Skeletal muscle satellite cell (primary cell): ENCODE measurements around the gene IRF4. TPM values are rescaled to one million over a fixed set of nuclear protein-coding genes. Genes with fewer than 3 reads are reported as not detected.

Source experiments
- H3K27me3 ChIP-seq: 2 replicates; pipeline ENCODE4 v1.7.0; 2013; ENCODE audit warnings: low read length; ENCODE audit not compliant: control insufficient read depth, insufficient read depth
- H3K36me3 ChIP-seq: 2 replicates; pipeline ENCODE4 v1.7.0; 2013; ENCODE audit warnings: mild to moderate bottlenecking, control low read depth, low read length; ENCODE audit not compliant: insufficient read depth
- H3K4me1 ChIP-seq: 2 replicates; pipeline ENCODE4 v1.7.0; 2013; ENCODE audit warnings: low read length; ENCODE audit not compliant: control insufficient read depth, insufficient read depth
- H3K4me2 ChIP-seq: 2 replicates; pipeline ENCODE4 v1.7.0; 2013; ENCODE audit warnings: mild to moderate bottlenecking, low read length
- H3K4me3 ChIP-seq: 2 replicates; pipeline ENCODE4 v1.7.0; 2013; ENCODE audit warnings: low read length
- H3K9ac ChIP-seq: 2 replicates; pipeline ENCODE4 v1.7.0; 2013; ENCODE audit warnings: mild to moderate bottlenecking, low read depth, low read length, moderate library complexity
- H3K9me3 ChIP-seq: replicated peaks from 2 replicates; pipeline ENCODE4 v1.7.0; 2013; ENCODE audit warnings: mild to moderate bottlenecking, control low read depth, low read length
- total RNA-seq: library from RNA; depleted of rRNA; stranded (reverse); fragments of >200 nt; gene quantifications from 2 replicates; pipeline ENCODE4 v1.2.3, GENCODE V29; 2012; rRNA removed

IRF4 gene
- total RNA-seq: 0.22 and 4.8 TPM in 2 replicates

DNA sequence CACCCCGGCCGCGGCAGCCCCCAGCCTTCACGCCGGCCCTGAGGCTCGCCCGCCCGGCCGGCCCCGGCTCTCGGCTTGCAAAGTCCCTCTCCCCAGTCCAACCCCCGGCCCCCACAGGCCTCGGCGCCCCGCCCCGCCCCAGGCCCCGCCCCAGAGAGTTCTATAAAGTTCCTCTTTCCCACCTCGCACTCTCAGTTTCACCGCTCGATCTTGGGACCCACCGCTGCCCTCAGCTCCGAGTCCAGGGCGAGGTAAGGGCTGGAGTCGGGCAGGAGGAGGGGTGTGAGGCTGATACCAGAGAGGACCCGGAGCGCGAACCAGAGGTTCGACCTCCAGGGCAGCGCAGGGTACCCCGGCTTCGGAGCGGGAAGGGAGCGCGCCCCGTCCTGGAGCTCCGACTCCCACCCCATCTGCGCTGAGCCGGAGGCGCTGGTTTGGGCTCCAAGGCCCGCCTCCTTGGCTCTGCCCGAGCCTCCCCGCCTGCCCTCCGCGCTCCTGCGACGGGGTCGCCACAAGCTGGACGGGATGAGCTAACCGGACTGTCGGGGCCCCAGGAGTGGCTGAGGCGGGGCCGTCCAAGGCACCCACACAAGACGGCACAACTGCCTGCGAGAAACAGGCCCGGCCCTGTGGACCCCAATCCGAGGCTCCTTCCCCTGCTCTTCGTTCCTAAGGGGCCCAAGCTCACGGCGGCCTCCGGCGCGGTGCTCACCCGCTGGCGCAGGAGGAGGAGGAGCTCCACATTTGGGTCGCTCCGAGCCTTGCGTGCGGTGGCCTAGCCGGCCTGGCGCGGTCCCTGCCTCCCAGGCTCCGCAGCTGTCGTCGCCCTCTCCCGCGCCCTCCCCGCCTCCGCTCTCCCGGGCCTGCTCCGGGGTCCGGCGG, at the start of gene IRF4:
Gene IRF4 (plus strand): TSS at position 194 of the 882 bp plus-strand sequence. CDS start 1,401 bp downstream, outside the sequence.
- Histone ChIP-seq H3K36me3 (no peaks in the 10 kb centered on the region), H3K4me2 (peak within 1 kb of the TSS; percentile 75), H3K27me3 (peaks cover 89% of the 10 kb centered on the region), H3K9me3 (no peaks in the 10 kb centered on the region), H3K9ac (no peak within 1 kb of the TSS), H3K4me1 (peaks cover 22% of the 10 kb centered on the region), H3K4me3 (peak within 1 kb of the TSS; percentile 53)

DNA sequence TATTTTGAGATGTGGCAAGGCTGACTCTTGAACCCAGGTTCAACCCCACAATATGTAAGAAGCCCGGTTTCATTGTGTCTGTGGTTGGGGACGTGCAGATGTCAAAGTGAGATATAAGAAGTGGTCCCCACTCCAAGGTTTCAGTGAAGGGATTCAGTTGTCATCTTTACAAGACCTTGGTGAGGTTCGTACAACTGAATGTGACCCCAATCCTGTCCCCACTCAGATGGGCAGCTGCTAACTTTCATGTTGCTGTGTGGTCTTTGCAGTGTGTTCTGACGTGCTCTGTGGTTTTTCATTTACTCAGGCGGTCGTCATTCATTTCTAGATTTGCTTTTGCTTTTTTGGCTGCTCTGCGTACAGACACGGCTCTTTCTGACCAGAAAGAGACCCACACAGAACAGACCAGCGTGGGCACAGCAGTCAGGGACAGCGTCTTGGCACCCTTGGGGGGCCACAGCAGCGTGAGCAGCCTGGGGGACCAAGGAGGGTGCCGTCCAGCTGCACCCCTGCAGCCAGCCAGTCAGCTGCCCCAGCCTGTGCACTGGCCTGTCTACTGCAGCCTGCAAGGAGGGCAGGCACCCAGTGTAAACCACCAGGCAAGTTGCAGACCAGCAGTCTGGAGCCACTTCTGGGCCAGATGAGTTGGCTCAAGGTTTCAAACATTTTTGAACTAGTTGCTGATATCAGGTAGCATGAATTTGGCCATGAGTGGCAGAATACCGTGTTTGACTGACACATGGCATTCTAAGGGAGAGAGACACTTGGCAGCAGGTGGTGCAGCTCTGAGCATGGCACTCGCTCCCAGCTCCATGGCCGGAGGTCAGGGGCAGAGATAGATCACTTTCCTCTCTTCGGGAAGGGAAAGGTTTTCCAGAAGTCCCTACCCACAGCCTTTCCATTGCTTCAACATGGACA, 49.4 kb upstream of the IRF4 start:
- no peaks in the 10 kb centered on the region for H3K27me3 ChIP-seq
- no peak overlapping the region for H3K9ac ChIP-seq
- H3K36me3 ChIP-seq: no peaks in the 10 kb centered on the region
- no peaks in the 10 kb centered on the region for H3K9me3 ChIP-seq
- H3K4me3 ChIP-seq: no peak overlapping the region
- peaks cover 6% of the 10 kb centered on the region for H3K4me1 ChIP-seq
- no peak overlapping the region for H3K4me2 ChIP-seq

DNA sequence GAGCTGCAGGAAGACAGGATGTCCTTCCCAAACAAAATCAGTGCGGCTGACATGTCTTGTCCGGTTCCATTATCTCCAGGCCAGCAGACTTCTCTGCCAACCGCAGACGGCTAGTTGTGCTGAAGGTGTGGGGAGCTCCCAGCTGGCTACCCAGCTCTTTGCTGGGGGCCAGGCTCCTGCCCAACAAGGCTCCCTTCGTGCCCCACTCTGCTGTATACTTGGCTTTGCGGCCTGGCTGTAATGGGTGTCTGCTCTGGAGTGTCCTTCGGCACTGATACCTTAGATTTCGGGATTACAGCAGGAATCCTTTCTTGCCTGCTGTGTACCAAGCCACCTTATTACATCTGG, 48.7 kb upstream of the IRF4 start:
- H3K4me3 ChIP-seq: no peak overlapping the region
- H3K4me1 ChIP-seq: peaks cover 6% of the 10 kb centered on the region
- H3K9ac ChIP-seq: no peak overlapping the region
- peaks cover 4% of the 10 kb centered on the region for H3K36me3 ChIP-seq
- no peaks in the 10 kb centered on the region for H3K9me3 ChIP-seq
- H3K4me2 ChIP-seq: no peak overlapping the region
- no peaks in the 10 kb centered on the region for H3K27me3 ChIP-seq

DNA sequence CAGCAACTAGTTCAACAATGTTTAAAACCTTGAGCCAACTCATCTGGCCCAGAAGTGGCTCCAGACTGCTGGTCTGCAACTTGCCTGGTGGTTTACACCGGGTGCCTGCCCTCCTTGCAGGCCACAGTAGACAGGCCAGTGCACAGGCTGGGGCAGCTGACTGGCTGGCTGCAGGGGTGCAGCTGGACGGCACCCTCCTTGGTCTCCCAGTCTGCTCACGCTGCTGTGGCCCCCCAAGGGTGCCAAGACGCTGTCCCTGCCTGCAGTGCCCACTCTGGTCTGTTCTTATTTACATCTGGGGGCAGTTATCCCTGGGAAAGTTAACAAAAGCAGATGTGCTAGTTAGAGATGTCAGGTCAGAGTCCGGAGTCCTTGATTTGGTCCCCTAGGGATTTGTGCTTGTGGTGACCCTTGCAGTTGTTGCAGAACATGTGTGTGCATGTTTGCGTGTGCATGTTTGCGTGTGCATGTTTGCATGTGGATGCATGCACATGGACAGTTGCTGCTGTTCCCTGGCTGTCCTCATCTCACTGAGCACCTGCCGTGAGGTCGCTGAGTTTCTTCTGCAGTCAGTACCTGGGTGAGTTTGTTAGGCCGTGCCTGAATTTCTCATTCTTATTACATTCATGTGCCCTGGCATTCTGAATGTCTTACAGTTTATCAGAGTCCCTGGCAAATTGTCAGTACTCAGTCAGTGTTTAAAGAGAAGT, 48.2 kb upstream of the IRF4 start:
- H3K4me3 ChIP-seq: no peak overlapping the region
- no peaks in the 10 kb centered on the region for H3K27me3 ChIP-seq
- H3K4me2 ChIP-seq: no peak overlapping the region
- H3K4me1 ChIP-seq: peaks cover 6% of the 10 kb centered on the region
- H3K36me3 ChIP-seq: peaks cover 6% of the 10 kb centered on the region
- H3K9ac ChIP-seq: no peak overlapping the region
- H3K9me3 ChIP-seq: no peaks in the 10 kb centered on the region

DNA sequence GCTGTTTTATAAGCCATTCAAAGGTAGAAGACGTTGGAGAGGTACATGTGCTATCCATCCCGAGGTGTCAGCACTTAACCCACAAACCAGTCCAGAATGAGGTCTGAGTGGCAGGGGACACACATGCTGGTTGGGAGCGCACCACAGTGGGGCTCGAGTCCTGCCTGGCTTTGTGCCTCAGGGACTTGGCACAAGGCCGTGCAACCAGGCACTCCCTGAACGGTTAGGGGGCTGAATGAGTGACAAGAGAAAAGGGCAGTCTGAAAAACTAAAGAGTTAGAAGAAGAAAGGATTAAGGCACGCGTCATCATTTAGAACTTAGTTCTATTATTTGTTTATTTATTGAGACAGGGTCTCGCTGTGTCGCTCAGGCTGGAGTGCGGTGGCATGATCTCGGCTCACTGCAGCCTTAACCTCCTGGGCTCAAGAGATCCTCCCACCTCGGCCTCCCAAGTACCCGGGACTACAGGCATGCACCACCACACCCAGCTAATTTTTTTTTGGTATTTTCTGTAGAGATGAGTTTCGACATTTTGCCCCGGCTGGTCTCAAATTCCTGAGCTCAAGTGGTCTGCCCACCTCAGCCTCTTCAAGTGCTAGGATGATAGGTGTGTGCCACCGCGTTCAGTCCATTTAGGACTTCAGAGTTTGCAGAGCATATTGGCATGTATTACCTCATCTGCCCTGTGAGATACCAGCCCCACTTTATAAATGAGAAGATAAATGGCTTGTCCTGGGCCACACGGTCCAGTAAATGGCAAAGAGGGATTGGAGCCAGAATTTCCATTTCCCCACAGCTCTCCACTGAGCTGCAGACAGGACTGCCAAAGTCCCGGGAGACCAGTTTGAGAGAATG, 47.4 kb upstream of the IRF4 start:
- H3K27me3 ChIP-seq: no peaks in the 10 kb centered on the region
- no peak overlapping the region for H3K4me3 ChIP-seq
- H3K4me1 ChIP-seq: peaks cover 6% of the 10 kb centered on the region
- peaks cover 13% of the 10 kb centered on the region for H3K36me3 ChIP-seq
- no peak overlapping the region for H3K9ac ChIP-seq
- no peaks in the 10 kb centered on the region for H3K9me3 ChIP-seq
- H3K4me2 ChIP-seq: no peak overlapping the region

DNA sequence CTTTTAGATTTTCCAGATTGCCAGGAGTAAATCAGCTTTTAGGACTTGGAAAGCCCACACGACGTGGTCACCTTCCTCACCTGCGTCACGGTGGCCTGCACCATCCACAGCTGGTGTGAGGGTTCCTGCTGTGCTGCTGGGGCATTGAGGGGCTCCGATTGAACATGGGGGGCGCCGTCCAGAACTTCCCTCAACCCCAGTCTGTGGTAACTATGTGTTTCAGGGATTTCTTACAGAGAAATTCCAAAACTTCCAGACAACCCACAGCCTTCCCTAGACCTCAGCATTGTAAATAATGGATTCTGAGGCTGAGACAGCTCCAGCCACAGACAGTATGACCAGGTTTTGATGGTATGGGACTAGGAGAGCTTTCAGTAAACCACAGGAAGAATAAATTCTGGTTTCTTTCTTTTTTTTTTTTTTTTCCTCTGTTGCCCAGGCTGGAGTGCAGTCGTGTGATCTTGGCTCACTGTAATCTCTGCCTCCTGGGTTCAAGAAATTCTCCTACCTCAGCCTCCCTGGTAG, 46.7 kb upstream of the IRF4 start:
- peaks cover 13% of the 10 kb centered on the region for H3K36me3 ChIP-seq
- H3K27me3 ChIP-seq: no peaks in the 10 kb centered on the region
- no peaks in the 10 kb centered on the region for H3K9me3 ChIP-seq

DNA sequence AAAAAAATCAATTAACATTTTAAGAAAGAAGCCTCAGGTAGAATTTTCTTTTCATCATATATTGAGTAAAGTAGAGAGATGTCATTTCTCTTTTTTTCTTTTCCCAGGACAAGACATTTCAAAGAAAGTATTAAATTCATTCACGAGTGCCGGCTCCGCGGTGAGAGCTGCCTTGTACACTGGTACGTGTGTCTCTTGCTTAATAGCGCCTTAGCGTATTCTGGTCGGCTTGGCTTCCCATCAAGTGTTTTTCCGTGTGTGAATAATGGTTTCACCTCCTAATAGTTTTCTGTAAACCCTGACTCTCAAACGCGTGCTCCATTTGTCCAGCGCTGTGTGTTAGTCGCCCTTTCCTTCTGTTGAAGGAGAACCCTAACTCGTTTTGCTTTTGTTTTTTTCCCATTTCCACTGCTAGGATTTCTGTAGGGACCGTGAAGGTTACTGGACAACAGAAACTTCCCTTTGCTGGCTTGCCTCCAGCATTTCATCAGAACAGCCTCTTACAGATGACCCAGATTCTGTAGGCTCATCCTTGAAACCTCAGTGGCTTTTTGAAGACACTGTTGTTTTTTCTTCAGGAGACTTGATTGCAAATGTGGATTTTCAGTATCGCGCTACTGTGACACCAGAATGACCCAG, 45.7 kb upstream of the IRF4 start:
- Histone ChIP-seq H3K9ac (no peak overlapping the region), H3K4me3 (no peak overlapping the region), H3K27me3 (no peaks in the 10 kb centered on the region), H3K4me2 (peak overlapping the region; percentile 5), H3K36me3 (peaks cover 13% of the 10 kb centered on the region), H3K9me3 (no peaks in the 10 kb centered on the region), H3K4me1 (peaks cover 6% of the 10 kb centered on the region)

More for the DNA sequence above, 46.7 kb upstream of the IRF4 start:
- Histone ChIP-seq H3K4me1 (peaks cover 6% of the 10 kb centered on the region), H3K4me3 (no peak overlapping the region), H3K9ac (no peak overlapping the region), H3K4me2 (no peak overlapping the region)

DNA sequence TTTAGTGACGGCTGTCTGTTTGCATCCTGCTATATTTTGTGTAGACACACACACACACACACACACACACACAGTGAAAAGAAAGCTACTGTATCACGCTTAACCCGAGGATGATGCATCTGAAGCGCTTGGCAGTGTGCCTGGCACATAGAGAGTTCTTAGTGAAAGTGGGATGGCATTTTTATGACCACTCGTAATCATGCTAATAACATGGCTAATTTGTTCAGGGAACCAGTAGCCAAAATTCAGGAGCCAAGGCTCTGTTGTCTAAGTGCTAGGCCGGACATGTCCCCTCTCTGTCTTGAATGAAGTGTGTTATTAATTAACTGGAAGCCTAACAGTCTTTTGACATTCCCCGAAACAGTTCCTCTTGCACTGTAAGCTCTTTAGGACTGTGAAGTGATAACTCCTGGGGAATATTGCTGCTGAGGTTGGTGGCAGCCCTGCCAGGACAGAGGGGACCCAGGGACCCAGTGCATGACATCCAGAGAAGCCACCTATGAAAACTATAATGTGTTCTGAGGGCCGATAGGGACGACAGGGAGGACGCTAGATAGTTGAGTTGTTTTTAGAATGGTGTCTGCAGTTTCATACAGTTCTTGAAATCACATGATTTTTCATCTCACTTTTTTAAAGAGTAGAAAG, 45.0 kb upstream of the IRF4 start:
- Histone ChIP-seq H3K4me2 (no peak overlapping the region), H3K4me1 (peaks cover 6% of the 10 kb centered on the region), H3K9ac (no peak overlapping the region), H3K9me3 (no peaks in the 10 kb centered on the region), H3K27me3 (no peaks in the 10 kb centered on the region), H3K4me3 (no peak overlapping the region), H3K36me3 (peaks cover 13% of the 10 kb centered on the region)

DNA sequence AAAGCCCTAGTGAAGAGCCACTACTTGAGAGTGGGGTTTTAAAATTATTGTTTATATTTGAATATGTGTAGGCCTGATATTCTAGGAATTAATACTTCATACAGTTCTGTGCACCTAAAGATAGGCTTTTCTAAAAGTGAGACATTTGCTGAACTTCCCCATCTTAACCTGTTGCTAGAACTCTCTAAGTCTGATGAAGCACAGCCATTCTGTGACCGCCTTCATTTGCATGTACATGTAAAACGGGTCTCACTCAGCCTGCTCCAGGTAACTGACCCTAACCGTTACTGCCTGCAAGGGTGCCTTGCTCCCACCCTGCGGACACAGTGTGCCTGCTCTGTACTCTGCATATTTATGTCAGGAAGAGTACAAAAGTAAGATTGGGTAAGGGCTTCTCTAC, 44.3 kb upstream of the IRF4 start:
- no peak overlapping the region for H3K9ac ChIP-seq
- peaks cover 13% of the 10 kb centered on the region for H3K36me3 ChIP-seq
- H3K4me3 ChIP-seq: no peak overlapping the region
- H3K4me2 ChIP-seq: no peak overlapping the region
- H3K27me3 ChIP-seq: no peaks in the 10 kb centered on the region
- H3K4me1 ChIP-seq: peaks cover 6% of the 10 kb centered on the region
- no peaks in the 10 kb centered on the region for H3K9me3 ChIP-seq
